ENCODE measurements around the gene MYORG.

DNA sequence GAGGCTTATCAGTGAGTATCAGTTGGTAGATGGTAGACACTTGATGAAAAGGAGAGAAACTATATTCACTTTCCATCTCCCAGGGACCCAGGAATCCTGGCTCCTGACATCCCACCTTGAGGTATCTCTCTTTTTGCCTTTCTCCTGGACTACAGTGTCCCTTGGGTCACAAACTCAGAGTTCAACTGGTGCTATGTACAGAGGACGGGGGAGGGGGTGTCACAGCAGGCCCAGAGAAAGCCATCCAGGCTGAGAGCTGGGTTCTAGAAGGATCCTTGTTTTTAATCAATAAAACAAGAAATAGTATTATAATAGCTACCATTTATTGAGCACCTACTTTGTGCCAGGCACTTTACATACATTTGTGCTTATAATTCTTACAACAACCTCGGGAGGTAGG lies 10.3 kb downstream of the MYORG start:
- TF ChIP-seq, protein P1, sequence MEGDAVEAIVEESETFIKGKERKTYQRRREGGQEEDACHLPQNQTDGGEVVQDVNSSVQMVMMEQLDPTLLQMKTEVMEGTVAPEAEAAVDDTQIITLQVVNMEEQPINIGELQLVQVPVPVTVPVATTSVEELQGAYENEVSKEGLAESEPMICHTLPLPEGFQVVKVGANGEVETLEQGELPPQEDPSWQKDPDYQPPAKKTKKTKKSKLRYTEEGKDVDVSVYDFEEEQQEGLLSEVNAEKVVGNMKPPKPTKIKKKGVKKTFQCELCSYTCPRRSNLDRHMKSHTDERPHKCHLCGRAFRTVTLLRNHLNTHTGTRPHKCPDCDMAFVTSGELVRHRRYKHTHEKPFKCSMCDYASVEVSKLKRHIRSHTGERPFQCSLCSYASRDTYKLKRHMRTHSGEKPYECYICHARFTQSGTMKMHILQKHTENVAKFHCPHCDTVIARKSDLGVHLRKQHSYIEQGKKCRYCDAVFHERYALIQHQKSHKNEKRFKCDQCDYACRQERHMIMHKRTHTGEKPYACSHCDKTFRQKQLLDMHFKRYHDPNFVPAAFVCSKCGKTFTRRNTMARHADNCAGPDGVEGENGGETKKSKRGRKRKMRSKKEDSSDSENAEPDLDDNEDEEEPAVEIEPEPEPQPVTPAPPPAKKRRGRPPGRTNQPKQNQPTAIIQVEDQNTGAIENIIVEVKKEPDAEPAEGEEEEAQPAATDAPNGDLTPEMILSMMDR (IDR thresholded peaks at IDR 0.05) = no peak
- no peak for TF ChIP-seq POLR2A (IDR thresholded peaks at IDR 0.05)

Data from vagina (tissue), 2 donors.